HepG2 (cell line): Measurements from ENCODE around the gene ZNF91. TPM values are rescaled to one million over a fixed set of nuclear protein-coding genes. Genes with fewer than 3 reads are reported as not detected.

Source experiments
- ATAC-seq: fragments of 200-7000 bp; cut with Tn5 transposase; 3 replicates; pipeline ENCODE4 v1.9.1; 2020; ENCODE audit warnings: mild to moderate bottlenecking, moderate library complexity
- BruUV-seq: library from RNA; stranded (reverse); fragments of 400-500 nt; replicated peaks from 2 replicates; lab custom pipeline; 2021; lab: Mats Ljungman, UMichigan
- CTCF ChIA-PET: fragments of 300-600 bp; formaldehyde crosslinking; extraction: SDS; loops from one replicate; lab custom pipeline; 2021; ENCODE audit warnings: low total read pairs, inconsistent platforms, low intra/inter-chr PET ratio; lab: Yijun Ruan, JAX
- POLR2A ChIA-PET: fragments of 350-600 bp; sonication (Branson Sonifier 250); formaldehyde crosslinking; loops from one replicate; lab custom pipeline; 2020; ENCODE audit warnings: antibody characterized with exemption, inconsistent platforms; lab: Yijun Ruan, JAX
- DNase-seq: peaks from one replicate; pipeline ENCODE4 v3.0.0-alpha.2; 2015; ENCODE audit warnings: low spot score
- FAIRE-seq: peaks from 3 replicates; lab custom pipeline; 2011; peaks lifted over from hg19 to GRCh38; lab: Jason Lieb, UNC
- H2AFZ ChIP-seq: one replicate; pipeline ENCODE4 v1.6.1; 2011; ENCODE audit warnings: low read length, inconsistent platforms
- H3K27ac ChIP-seq: fragments of 300-600 bp; 3 replicates; pipeline ENCODE4 v1.8.0; 2011; ENCODE audit warnings: mixed run types, mild to moderate bottlenecking, mixed read lengths, low read length, inconsistent platforms; ENCODE audit not compliant: insufficient read depth; ENCODE audit errors: extremely low read length
- H3K27me3 ChIP-seq, 2 experiments: fragments of 200-600 bp in 1 of 2; 2 replicates in 1 of 2; 3 replicates in 1 of 2; pipeline versions ENCODE4 v1.6.0 to v1.8.0; 2011; ENCODE audit warnings: low read length in 2 of 2, mild to moderate bottlenecking in 2 of 2, moderate library complexity in 2 of 2, inconsistent platforms in 1 of 2; ENCODE audit not compliant: insufficient read depth in 2 of 2, control insufficient read depth in 1 of 2
- H3K36me3 ChIP-seq, 2 experiments: fragments of 200-600 bp in 1 of 2; replicated peaks in 1 of 2; 2 replicates in 1 of 2; 3 replicates in 1 of 2; pipeline versions ENCODE4 v1.5.1 to v1.8.0; 2011; ENCODE audit warnings: low read length in 2 of 2, inconsistent platforms in 1 of 2; ENCODE audit not compliant: insufficient read depth in 2 of 2, control insufficient read depth in 1 of 2
- H3K4me1 ChIP-seq: 2 replicates; pipeline ENCODE4 v1.5.1; 2012; ENCODE audit warnings: low read length, inconsistent platforms; ENCODE audit not compliant: insufficient read depth
- H3K4me2 ChIP-seq: 2 replicates; pipeline ENCODE4 v1.6.0; 2011; ENCODE audit warnings: low read depth, low read length, inconsistent platforms
- H3K4me3 ChIP-seq, 3 experiments: fragments of 200-600 bp in 1 of 3; sonication (generic), shearing (Covaris generic) in 1 of 3; replicated peaks in 1 of 3; 2 replicates each; pipeline ENCODE4 v1.5.1; 2011 to 2016; ENCODE audit warnings: low read length in 3 of 3, inconsistent platforms in 2 of 3, low read depth in 2 of 3, mild to moderate bottlenecking in 2 of 3, control low read depth in 1 of 3, mixed read lengths in 1 of 3; ENCODE audit not compliant: insufficient read depth in 1 of 3
- H3K79me2 ChIP-seq: one replicate; pipeline ENCODE4 v1.6.1; 2011; ENCODE audit warnings: low read length, inconsistent platforms; ENCODE audit not compliant: insufficient read depth
- H3K9ac ChIP-seq: 2 replicates; pipeline ENCODE4 v1.6.0; 2011; ENCODE audit warnings: mild to moderate bottlenecking, low read depth, low read length, inconsistent platforms; ENCODE audit not compliant: insufficient read depth
- H3K9me3 ChIP-seq: 2 replicates; pipeline ENCODE4 v1.5.1; 2012; ENCODE audit warnings: mild to moderate bottlenecking, low read length
- H4K20me1 ChIP-seq: 2 replicates; pipeline ENCODE4 v1.6.0; 2011; ENCODE audit warnings: inconsistent platforms, mild to moderate bottlenecking, low read length, moderate library complexity; ENCODE audit not compliant: insufficient read depth
- ELF4 ChIP-seq: sonication (generic); formaldehyde crosslinking; IDR thresholded peaks from 2 replicates; pipeline ENCODE4 v1.5.0; 2020; ENCODE audit warnings: missing genetic modification reagents, mild to moderate bottlenecking, moderate library complexity, borderline replicate concordance
- GFI1 ChIP-seq: sonication (generic); formaldehyde crosslinking; IDR thresholded peaks from 2 replicates; pipeline ENCODE4 v1.5.0; 2020; ENCODE audit warnings: missing genetic modification reagents, mild to moderate bottlenecking, borderline replicate concordance
- MAFF ChIP-seq: IDR thresholded peaks from 2 replicates; pipeline ENCODE4 v1.6.1; 2011; ENCODE audit warnings: low read depth, low read length, improper control_type of control experiment
- MAFK ChIP-seq, 2 experiments: IDR thresholded peaks in 1 of 2; conservative IDR thresholded peaks in 1 of 2; 2 replicates each; pipeline ENCODE4 v1.6.1; 2011; ENCODE audit warnings: improper control_type of control experiment in 2 of 2, low read length in 2 of 2
- NFE2L2 ChIP-seq: fragments of 150-350 bp; IDR thresholded peaks from 2 replicates; pipeline ENCODE4 v1.6.1; 2014; ENCODE audit warnings: low read length
- STAG1 ChIP-seq: sonication (generic); formaldehyde crosslinking; IDR thresholded peaks from 2 replicates; pipeline ENCODE4 v1.4.0; 2020; ENCODE audit warnings: missing genetic modification reagents
- ZFP1 ChIP-seq: IDR thresholded peaks from 2 replicates; pipeline ENCODE4 v1.6.1; 2016
- ZNF12 ChIP-seq: sonication (generic); formaldehyde crosslinking; IDR thresholded peaks from 2 replicates; pipeline ENCODE4 v1.5.0; 2020; ENCODE audit warnings: missing genetic modification reagents
- ZNF143 ChIP-seq: sonication (generic); formaldehyde crosslinking; IDR thresholded peaks from 2 replicates; pipeline ENCODE4 v1.4.0; 2020; ENCODE audit warnings: missing genetic modification reagents
- ZNF672 ChIP-seq: sonication (generic); formaldehyde crosslinking; IDR thresholded peaks from 2 replicates; pipeline ENCODE4 v1.8.1; 2022; ENCODE audit warnings: missing genetic modification reagents
- WGBS: methylation state at CpG from one replicate; pipeline ENCODE4 v1.1.6; 2017; ENCODE audit warnings: low lambda C conversion rate; 5-methylcytosine and 5-hydroxymethylcytosine counted together
- in situ Hi-C: cut with HindIII; loops from 2 replicates; pipeline ENCODE4 v1.10.0; 2017; ENCODE audit warnings: low pct_unique_long_range_greater_than_20kb; ENCODE audit not compliant: extremely low pct_ligation_motif_present
- intact Hi-C: fragments of 100-400 bp; cut with micrococcal nuclease; formaldehyde crosslinking; loops from one replicate; pipeline ENCODE4 v1.10.0; 2022; ENCODE audit not compliant: unreplicated experiment
- polyA plus RNA-seq, 8 experiments: library from polyadenylated mRNA; depleted of rRNA in 3 of 8; stranded (reverse) in 7 of 8; unstranded in 1 of 8; fragments of >200 nt; fragmentation: Illumina TruSeq in 4 of 8; extraction: Trizol in 4 of 8; gene quantifications; 2 replicates each; pipeline versions ENCODE4 v1.2.1 to v1.2.3, GENCODE V29; 2011 to 2016; ENCODE audit warnings: low read depth in 4 of 8, missing spikeins in 1 of 8, mixed read lengths in 1 of 8; ENCODE audit not compliant: insufficient read depth in 1 of 8
- total RNA-seq, 5 experiments: library from RNA; depleted of rRNA; stranded (reverse); fragments of >200 nt; fragmentation: Illumina TruSeq; extraction: Trizol; gene quantifications; 2 replicates each; pipeline ENCODE4 v1.2.3, GENCODE V29; 2016; ENCODE audit warnings: low read depth in 1 of 5
- TF ChIP-seq, protein P1 (sequence below): sonication (generic); formaldehyde crosslinking; IDR thresholded peaks from 2 replicates; pipeline ENCODE4 v1.5.1; 2020; ENCODE audit warnings: missing genetic modification reagents, mild to moderate bottlenecking, borderline replicate concordance
- TF ChIP-seq, protein P2 (sequence below): fragments of 450-650 bp; IDR thresholded peaks from 2 replicates; pipeline ENCODE4 v1.6.1; 2017; ENCODE audit warnings: mild to moderate bottlenecking
- TF ChIP-seq, protein P3 (sequence below): IDR thresholded peaks from 2 replicates; pipeline ENCODE4 v1.6.1; 2018; ENCODE audit warnings: missing genetic modification reagents, mild to moderate bottlenecking, missing compliant biosample characterization

ZNF91 gene
- total and polyA plus RNA-seq, 2 of the 13 experiments (the other 11 are each of a cell fraction or from before 2014, with no cell fraction given) = 19.4 to 21.5 TPM

DNA sequence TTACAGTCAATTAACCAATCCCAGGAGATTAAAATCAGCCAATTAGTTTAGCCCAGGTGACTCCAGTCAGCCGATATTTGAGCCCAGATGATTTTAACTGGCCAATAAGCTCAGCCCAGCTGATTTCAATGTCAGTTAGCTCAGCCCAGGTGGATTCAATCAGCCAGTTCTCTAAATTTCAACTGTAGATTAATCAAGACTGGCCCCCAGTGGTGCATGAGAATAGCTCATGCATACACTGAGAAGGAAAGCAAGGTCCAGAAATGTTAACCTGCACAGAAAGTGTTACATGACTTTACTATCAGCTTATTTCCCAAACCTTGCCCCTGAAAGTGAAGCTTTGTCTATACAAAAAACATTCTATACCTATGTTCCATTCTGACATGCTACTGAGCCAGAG is 89.7 kb downstream of the ZNF91 start:
- ChIA-PET CTCF (no interaction called here), POLR2A (no interaction called here)
- Histone ChIP-seq H4K20me1 (no peaks in the 10 kb centered on the region), H3K9ac (no peak overlapping the region), H3K4me1 (no peaks in the 10 kb centered on the region), H2AFZ (no peak overlapping the region), H3K4me3 (no peak overlapping the region), H3K79me2 (no peaks in the 10 kb centered on the region), H3K9me3 (peaks cover 100% of the 10 kb centered on the region), H3K4me2 (no peak overlapping the region), H3K27ac (no peak overlapping the region), H3K36me3 (no peaks in the 10 kb centered on the region), H3K27me3 (no peaks in the 10 kb centered on the region)
- 0% methylated on average over 1 of the region's 1 CpG for WGBS
- intact Hi-C loops (no loop called here), in situ Hi-C loops (no loop called here)
- BruUV-seq = no TSS peak
- DNase-seq (no peak), FAIRE-seq (no peak), ATAC-seq (no peak)
- TF ChIP-seq STAG1 = peak; percentile 28; the same call in 1 of the 2 replicates
- TF ChIP-seq, protein P1, sequence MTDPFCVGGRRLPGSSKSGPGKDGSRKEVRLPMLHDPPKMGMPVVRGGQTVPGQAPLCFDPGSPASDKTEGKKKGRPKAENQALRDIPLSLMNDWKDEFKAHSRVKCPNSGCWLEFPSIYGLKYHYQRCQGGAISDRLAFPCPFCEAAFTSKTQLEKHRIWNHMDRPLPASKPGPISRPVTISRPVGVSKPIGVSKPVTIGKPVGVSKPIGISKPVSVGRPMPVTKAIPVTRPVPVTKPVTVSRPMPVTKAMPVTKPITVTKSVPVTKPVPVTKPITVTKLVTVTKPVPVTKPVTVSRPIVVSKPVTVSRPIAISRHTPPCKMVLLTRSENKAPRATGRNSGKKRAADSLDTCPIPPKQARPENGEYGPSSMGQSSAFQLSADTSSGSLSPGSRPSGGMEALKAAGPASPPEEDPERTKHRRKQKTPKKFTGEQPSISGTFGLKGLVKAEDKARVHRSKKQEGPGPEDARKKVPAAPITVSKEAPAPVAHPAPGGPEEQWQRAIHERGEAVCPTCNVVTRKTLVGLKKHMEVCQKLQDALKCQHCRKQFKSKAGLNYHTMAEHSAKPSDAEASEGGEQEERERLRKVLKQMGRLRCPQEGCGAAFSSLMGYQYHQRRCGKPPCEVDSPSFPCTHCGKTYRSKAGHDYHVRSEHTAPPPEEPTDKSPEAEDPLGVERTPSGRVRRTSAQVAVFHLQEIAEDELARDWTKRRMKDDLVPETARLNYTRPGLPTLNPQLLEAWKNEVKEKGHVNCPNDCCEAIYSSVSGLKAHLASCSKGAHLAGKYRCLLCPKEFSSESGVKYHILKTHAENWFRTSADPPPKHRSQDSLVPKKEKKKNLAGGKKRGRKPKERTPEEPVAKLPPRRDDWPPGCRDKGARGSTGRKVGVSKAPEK (CRISPR knock-in tag) = no peak

DNA sequence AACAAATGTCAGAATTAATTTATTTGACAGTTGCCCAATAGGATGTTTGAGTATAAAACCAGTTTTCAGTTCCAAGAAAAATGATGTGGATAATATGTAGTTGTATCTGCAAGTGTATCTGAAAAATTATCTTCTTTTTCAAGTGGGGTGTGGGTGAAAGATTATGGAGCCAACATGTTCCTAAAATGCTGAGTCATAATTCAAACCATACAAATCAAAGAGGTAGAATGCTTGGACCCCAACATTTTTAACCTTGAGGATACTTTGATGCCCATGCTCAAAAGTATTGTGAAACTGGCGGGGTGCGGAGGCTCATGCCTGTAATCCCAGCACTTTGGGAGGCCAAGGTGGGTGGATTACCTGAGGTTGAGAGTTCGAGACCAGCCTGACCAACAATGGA is 91.0 kb downstream of the ZNF91 start:
- FAIRE-seq = no peak
- no TSS peak for BruUV-seq

More for the DNA sequence above, 91.0 kb downstream of the ZNF91 start:
- Histone ChIP-seq H3K4me2 (no peak overlapping the region), H3K27me3 (no peaks in the 10 kb centered on the region), H3K4me1 (no peaks in the 10 kb centered on the region), H3K9ac (no peak overlapping the region), H4K20me1 (no peaks in the 10 kb centered on the region), H3K9me3 (peaks cover 100% of the 10 kb centered on the region), H3K4me3 (no peak overlapping the region), H2AFZ (no peak overlapping the region), H3K79me2 (no peaks in the 10 kb centered on the region), H3K36me3 (no peaks in the 10 kb centered on the region), H3K27ac (no peak overlapping the region)
- ChIA-PET CTCF (no interaction called here), POLR2A (no interaction called here)
- intact Hi-C loops (no loop called here), in situ Hi-C loops (no loop called here)
- ATAC-seq (no peak), DNase-seq (no peak)
- TF ChIP-seq ZFP1 (no peak), ZNF672 (CRISPR knock-in tag) (no peak), MAFF (0 out of 2 replicates have a peak, but pooled peaks have one; percentile 1), ELF4 (CRISPR knock-in tag) (no peak), MAFK (conservative IDR thresholded peaks at IDR 0.05 in 1 of 2, IDR thresholded peaks at IDR 0.05 in 1 of 2; ENCODE audit: low read length in 2 of 2) (peak; percentile 28 to 50; a peak in 3 of 4 replicates), ZNF12 (CRISPR knock-in tag) (no peak), ZNF143 (CRISPR knock-in tag) (no peak), NFE2L2 (peak; percentile 84), GFI1 (CRISPR knock-in tag) (no peak)
- TF ChIP-seq, protein P2, sequence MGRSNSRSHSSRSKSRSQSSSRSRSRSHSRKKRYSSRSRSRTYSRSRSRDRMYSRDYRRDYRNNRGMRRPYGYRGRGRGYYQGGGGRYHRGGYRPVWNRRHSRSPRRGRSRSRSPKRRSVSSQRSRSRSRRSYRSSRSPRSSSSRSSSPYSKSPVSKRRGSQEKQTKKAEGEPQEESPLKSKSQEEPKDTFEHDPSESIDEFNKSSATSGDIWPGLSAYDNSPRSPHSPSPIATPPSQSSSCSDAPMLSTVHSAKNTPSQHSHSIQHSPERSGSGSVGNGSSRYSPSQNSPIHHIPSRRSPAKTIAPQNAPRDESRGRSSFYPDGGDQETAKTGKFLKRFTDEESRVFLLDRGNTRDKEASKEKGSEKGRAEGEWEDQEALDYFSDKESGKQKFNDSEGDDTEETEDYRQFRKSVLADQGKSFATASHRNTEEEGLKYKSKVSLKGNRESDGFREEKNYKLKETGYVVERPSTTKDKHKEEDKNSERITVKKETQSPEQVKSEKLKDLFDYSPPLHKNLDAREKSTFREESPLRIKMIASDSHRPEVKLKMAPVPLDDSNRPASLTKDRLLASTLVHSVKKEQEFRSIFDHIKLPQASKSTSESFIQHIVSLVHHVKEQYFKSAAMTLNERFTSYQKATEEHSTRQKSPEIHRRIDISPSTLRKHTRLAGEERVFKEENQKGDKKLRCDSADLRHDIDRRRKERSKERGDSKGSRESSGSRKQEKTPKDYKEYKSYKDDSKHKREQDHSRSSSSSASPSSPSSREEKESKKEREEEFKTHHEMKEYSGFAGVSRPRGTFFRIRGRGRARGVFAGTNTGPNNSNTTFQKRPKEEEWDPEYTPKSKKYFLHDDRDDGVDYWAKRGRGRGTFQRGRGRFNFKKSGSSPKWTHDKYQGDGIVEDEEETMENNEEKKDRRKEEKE = no peak
- TF ChIP-seq, protein P3, sequence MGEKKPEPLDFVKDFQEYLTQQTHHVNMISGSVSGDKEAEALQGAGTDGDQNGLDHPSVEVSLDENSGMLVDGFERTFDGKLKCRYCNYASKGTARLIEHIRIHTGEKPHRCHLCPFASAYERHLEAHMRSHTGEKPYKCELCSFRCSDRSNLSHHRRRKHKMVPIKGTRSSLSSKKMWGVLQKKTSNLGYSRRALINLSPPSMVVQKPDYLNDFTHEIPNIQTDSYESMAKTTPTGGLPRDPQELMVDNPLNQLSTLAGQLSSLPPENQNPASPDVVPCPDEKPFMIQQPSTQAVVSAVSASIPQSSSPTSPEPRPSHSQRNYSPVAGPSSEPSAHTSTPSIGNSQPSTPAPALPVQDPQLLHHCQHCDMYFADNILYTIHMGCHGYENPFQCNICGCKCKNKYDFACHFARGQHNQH = no peak
- 34% methylated on average over 3 of the region's 3 CpGs for WGBS
